Neural cell (in vitro differentiated cells): ENCODE results near the gene NDFIP1.

Experiments used
- EZH2 ChIP-seq: fragments of 200-600, 300-800 bp; shearing (Covaris generic), sonication (generic); IDR thresholded peaks from 2 replicates; pipeline ENCODE4 v1.6.1; 2014; ENCODE audit warnings: antibody characterized with exemption, low read length, borderline replicate concordance, mild to moderate bottlenecking; ENCODE audit not compliant: insufficient read depth, poor library complexity, severe bottlenecking
- TF ChIP-seq, protein P1 (sequence below): IDR thresholded peaks from 2 replicates; pipeline ENCODE4 v1.6.1; 2012; ENCODE audit warnings: borderline replicate concordance

DNA sequence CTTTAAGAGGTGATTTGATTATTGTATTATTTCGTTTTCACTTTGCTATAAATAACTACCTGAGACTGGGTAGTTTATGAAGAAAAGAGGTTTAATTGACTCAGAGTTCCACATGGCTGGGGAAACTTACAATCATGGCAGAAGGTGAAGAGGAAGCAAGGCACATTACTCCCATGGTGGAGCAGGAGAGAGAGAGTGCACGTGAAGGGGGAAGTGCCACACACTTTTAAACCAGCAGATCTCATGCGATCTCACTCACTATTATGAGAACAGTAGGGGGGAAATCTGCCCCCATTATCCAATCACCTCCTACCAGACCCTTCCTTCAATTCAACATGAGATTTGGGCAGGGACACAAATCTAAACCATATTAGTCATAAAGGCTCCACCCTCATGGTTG is 36.1 kb upstream of the NDFIP1 start:
- TF ChIP-seq, protein P1, sequence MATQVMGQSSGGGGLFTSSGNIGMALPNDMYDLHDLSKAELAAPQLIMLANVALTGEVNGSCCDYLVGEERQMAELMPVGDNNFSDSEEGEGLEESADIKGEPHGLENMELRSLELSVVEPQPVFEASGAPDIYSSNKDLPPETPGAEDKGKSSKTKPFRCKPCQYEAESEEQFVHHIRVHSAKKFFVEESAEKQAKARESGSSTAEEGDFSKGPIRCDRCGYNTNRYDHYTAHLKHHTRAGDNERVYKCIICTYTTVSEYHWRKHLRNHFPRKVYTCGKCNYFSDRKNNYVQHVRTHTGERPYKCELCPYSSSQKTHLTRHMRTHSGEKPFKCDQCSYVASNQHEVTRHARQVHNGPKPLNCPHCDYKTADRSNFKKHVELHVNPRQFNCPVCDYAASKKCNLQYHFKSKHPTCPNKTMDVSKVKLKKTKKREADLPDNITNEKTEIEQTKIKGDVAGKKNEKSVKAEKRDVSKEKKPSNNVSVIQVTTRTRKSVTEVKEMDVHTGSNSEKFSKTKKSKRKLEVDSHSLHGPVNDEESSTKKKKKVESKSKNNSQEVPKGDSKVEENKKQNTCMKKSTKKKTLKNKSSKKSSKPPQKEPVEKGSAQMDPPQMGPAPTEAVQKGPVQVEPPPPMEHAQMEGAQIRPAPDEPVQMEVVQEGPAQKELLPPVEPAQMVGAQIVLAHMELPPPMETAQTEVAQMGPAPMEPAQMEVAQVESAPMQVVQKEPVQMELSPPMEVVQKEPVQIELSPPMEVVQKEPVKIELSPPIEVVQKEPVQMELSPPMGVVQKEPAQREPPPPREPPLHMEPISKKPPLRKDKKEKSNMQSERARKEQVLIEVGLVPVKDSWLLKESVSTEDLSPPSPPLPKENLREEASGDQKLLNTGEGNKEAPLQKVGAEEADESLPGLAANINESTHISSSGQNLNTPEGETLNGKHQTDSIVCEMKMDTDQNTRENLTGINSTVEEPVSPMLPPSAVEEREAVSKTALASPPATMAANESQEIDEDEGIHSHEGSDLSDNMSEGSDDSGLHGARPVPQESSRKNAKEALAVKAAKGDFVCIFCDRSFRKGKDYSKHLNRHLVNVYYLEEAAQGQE, result no peak
- TF ChIP-seq EZH2, result no peak
